ENCODE data around the gene TXNRD1.

TXNRD1 gene

DNA sequence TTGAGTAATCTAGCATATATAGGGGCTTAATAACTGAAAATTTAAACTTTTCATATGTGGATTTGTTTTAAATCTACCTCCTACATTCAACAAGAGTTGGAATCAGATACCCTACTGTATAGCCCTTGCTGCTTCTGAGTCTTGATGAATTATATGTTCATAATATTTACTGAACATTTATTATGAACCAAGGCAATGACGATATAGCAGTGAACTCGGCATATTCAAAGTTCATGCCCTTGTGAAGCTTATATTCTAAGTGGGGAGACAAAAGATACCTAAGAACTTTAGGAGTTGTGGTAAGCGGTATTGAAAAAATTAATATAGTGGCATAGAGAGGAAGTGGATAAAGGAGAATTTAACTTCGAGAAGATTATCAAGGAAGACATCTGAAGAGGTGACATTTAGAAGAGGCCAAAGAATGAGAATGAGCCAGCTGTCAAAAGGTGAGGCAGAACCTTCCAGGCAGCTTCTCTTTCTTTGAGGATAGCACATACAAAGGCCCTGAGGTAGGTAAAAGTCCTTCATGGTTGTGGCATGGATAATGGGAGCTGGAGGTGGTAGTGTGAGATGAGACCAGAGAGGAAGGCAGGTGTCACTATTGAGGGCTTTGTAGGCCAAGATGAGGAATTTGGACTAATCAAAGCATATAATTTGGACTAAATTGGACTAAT lies 98.1 kb downstream of the TXNRD1 start:
- H3K27ac ChIP-seq (replicated peaks): no peak overlapping the region
- no peaks in the 10 kb centered on the region for H3K27me3 ChIP-seq (ENCODE audit: insufficient read depth, poor library complexity, severe bottlenecking)
- H3K4me3 ChIP-seq (replicated peaks; ENCODE audit: insufficient read depth, low read length): no peak overlapping the region
- TF ChIP-seq GABPA (IDR thresholded peaks at IDR 0.05; ENCODE audit: low read depth) (no peak), SPI1 (IDR thresholded peaks at IDR 0.05; ENCODE audit: borderline replicate concordance, low read depth) (no peak), POLR2AphosphoS5 (IDR thresholded peaks at IDR 0.05; ENCODE audit: low read depth) (no peak)
- TF ChIP-seq, protein P1, sequence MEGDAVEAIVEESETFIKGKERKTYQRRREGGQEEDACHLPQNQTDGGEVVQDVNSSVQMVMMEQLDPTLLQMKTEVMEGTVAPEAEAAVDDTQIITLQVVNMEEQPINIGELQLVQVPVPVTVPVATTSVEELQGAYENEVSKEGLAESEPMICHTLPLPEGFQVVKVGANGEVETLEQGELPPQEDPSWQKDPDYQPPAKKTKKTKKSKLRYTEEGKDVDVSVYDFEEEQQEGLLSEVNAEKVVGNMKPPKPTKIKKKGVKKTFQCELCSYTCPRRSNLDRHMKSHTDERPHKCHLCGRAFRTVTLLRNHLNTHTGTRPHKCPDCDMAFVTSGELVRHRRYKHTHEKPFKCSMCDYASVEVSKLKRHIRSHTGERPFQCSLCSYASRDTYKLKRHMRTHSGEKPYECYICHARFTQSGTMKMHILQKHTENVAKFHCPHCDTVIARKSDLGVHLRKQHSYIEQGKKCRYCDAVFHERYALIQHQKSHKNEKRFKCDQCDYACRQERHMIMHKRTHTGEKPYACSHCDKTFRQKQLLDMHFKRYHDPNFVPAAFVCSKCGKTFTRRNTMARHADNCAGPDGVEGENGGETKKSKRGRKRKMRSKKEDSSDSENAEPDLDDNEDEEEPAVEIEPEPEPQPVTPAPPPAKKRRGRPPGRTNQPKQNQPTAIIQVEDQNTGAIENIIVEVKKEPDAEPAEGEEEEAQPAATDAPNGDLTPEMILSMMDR (IDR thresholded peaks at IDR 0.05; ENCODE audit: insufficient read depth, low read length): no peak
- TF ChIP-seq, protein P2, sequence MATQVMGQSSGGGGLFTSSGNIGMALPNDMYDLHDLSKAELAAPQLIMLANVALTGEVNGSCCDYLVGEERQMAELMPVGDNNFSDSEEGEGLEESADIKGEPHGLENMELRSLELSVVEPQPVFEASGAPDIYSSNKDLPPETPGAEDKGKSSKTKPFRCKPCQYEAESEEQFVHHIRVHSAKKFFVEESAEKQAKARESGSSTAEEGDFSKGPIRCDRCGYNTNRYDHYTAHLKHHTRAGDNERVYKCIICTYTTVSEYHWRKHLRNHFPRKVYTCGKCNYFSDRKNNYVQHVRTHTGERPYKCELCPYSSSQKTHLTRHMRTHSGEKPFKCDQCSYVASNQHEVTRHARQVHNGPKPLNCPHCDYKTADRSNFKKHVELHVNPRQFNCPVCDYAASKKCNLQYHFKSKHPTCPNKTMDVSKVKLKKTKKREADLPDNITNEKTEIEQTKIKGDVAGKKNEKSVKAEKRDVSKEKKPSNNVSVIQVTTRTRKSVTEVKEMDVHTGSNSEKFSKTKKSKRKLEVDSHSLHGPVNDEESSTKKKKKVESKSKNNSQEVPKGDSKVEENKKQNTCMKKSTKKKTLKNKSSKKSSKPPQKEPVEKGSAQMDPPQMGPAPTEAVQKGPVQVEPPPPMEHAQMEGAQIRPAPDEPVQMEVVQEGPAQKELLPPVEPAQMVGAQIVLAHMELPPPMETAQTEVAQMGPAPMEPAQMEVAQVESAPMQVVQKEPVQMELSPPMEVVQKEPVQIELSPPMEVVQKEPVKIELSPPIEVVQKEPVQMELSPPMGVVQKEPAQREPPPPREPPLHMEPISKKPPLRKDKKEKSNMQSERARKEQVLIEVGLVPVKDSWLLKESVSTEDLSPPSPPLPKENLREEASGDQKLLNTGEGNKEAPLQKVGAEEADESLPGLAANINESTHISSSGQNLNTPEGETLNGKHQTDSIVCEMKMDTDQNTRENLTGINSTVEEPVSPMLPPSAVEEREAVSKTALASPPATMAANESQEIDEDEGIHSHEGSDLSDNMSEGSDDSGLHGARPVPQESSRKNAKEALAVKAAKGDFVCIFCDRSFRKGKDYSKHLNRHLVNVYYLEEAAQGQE (IDR thresholded peaks at IDR 0.05; ENCODE audit: insufficient replicate concordance, low read depth): no peak
- DNase-seq (ENCODE audit: low read depth in 1 of 2, low spot score in 1 of 2): no peak

DNA sequence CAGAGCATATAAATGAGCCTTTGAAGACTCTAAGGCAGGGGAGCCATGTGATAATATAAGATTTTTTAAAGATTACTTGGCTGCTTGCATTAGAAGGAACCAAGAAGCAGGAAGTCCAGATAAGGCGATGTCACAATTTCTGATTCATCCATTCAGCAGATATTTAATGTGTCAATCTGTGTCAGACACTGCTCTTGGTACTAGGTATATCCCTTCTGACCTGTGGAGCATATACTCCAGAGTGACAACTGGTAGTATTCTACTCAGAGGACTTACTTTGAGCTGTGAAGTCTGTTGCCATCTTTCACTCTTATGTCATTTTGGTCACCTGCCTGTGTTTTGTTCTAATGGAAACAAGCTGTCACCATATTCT lies 98.6 kb downstream of the TXNRD1 start:
- Histone ChIP-seq H3K27me3 (ENCODE audit: insufficient read depth, poor library complexity, severe bottlenecking) (no peaks in the 10 kb centered on the region), H3K27ac (replicated peaks) (no peak overlapping the region), H3K4me3 (replicated peaks; ENCODE audit: insufficient read depth, low read length) (no peak overlapping the region)
- TF ChIP-seq, protein P1 (IDR thresholded peaks at IDR 0.05; ENCODE audit: insufficient read depth, low read length): no peak
- TF ChIP-seq SPI1 (IDR thresholded peaks at IDR 0.05; ENCODE audit: borderline replicate concordance, low read depth) (no peak), GABPA (IDR thresholded peaks at IDR 0.05; ENCODE audit: low read depth) (no peak), POLR2AphosphoS5 (IDR thresholded peaks at IDR 0.05; ENCODE audit: low read depth) (no peak)
- TF ChIP-seq, protein P2 (IDR thresholded peaks at IDR 0.05; ENCODE audit: insufficient replicate concordance, low read depth): no peak
- DNase-seq (ENCODE audit: low read depth in 1 of 2, low spot score in 1 of 2): no peak

DNA sequence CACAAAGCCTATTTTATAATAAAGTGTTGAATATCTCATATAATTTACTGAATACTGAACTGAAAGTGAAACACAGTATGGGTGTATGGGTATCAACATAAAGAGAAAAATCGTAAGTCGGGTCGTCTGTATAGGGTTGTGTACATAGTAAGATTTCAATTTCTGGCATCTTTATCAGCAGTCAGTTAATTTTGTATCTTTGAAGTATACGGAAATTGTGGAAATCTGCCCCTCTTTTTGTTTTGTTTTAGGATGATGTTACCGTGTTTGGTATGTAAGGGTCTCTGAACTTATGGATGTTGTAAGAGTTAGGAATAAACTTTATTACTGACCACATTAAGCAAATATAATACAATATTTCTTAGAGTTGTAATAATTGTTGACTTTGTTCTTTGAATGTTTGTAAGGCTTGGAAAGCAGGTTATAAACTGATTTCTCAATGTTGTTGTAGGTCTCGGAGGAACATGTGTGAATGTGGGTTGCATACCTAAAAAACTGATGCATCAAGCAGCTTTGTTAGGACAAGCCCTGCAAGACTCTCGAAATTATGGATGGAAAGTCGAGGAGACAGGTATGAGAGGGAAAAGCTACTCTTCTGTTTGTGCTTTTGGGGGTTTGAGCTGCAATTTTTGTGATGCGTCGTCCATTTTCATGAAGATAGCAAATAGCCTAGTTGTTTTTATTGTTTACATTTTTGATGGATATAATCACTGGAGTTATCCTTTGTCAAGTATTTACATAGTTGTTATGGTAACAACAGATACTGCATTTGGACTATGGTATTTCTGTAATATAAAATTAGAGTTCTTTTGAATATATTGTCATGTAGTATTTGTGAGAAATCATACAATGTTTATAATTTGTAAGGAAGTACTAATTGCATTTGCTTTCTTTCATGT lies 100.0 kb downstream of the TXNRD1 start:
- TF ChIP-seq GABPA (IDR thresholded peaks at IDR 0.05; ENCODE audit: low read depth): no peak
- TF ChIP-seq SPI1 (IDR thresholded peaks at IDR 0.05; ENCODE audit: borderline replicate concordance, low read depth): no peak
- no peak for TF ChIP-seq POLR2AphosphoS5 (IDR thresholded peaks at IDR 0.05; ENCODE audit: low read depth)
- TF ChIP-seq, protein P1 (IDR thresholded peaks at IDR 0.05; ENCODE audit: insufficient read depth, low read length): no peak
- TF ChIP-seq, protein P2 (IDR thresholded peaks at IDR 0.05; ENCODE audit: insufficient replicate concordance, low read depth): no peak
- no peak overlapping the region for H3K4me3 ChIP-seq (replicated peaks; ENCODE audit: insufficient read depth, low read length)
- no peak for DNase-seq (ENCODE audit: low read depth in 1 of 2, low spot score in 1 of 2)
- H3K27me3 ChIP-seq (ENCODE audit: insufficient read depth, poor library complexity, severe bottlenecking): no peaks in the 10 kb centered on the region
- H3K27ac ChIP-seq (replicated peaks): no peak overlapping the region

Measured in HL-60 (cell line).